ENCODE measurements around the gene POFUT2. TPM values are rescaled to one million over a fixed set of nuclear protein-coding genes. Genes with fewer than 3 reads are reported as not detected.

The POFUT2 gene
- total RNA-seq, 1 donor from 2014 or later = 22.5 TPM

DNA sequence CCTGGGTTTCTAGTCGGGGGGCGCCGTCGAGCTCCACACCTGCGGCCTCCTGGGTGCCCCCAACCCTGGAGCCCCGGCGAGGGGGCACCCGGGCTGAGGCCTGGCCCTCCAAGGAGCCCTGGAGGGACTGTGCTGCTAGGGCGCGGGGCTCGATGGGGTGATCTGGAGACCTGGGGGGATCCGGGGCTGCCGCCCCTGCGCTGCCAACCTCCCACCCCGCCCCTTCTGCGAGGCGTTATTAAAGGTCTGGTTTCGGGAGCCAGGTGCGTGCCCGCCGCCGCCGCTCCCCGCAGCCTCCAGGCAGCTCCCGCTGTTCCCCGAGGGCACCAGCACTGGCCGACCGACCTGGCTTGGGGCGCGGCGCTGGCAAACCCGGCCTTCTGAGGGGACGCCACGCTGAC lies 746 bp upstream of the POFUT2 start:
- Histone ChIP-seq H3K4me3 (ENCODE audit: low read depth, low read length) (peak overlapping the region; percentile 87), H3K27me3 (ENCODE audit: control insufficient read depth, insufficient read depth, low read length) (no peaks in the 10 kb centered on the region), H3K36me3 (ENCODE audit: control insufficient read depth, insufficient read depth, low read length) (no peaks in the 10 kb centered on the region)
- DNase-seq (ENCODE audit: low read depth) = no peak
- TF ChIP-seq, protein P1, sequence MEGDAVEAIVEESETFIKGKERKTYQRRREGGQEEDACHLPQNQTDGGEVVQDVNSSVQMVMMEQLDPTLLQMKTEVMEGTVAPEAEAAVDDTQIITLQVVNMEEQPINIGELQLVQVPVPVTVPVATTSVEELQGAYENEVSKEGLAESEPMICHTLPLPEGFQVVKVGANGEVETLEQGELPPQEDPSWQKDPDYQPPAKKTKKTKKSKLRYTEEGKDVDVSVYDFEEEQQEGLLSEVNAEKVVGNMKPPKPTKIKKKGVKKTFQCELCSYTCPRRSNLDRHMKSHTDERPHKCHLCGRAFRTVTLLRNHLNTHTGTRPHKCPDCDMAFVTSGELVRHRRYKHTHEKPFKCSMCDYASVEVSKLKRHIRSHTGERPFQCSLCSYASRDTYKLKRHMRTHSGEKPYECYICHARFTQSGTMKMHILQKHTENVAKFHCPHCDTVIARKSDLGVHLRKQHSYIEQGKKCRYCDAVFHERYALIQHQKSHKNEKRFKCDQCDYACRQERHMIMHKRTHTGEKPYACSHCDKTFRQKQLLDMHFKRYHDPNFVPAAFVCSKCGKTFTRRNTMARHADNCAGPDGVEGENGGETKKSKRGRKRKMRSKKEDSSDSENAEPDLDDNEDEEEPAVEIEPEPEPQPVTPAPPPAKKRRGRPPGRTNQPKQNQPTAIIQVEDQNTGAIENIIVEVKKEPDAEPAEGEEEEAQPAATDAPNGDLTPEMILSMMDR (IDR thresholded peaks at IDR 0.05; ENCODE audit: insufficient read depth, low read length, poor library complexity, severe bottlenecking) = no peak

DNA sequence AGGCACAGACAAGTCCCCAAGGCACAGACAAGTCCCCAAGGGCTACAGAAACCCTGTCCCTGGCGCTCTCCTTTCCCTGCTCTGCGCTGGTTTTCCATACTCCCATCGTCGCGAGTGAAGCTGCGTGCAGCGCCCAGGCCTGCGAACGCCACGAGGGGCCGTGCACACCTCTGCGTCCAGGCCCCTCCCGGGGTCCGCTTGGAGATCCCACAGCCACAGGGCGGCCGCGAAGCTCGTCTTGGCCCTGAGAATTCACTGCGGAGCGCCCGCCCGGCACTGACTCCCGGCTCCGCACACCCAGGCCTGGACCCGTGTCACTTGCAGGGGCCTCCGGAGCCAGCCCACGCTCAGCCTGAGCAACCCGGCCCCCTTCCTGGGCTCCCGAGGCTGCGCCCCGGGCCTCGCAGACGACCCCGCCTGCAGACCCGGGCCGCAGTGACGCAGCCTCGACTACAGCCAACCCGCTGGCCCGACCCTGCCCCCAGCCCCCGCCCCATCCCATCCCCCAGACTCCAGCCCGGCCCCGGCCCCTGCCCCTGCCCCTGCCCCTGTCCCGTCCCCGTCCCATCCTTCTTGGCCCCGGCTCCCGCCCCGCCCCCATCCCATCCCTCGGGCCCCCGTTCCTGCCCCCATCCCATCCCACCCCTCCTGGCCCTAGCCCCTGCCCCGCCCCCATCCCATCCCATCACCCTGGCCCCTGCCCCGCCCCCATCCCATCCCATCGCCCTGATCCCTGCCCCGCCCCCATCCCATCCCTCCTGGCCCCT lies 841 bp downstream of the POFUT2 start:
- H3K4me3 ChIP-seq (ENCODE audit: low read depth, low read length) = peak overlapping the region; percentile 87
- TF ChIP-seq, protein P1 (IDR thresholded peaks at IDR 0.05; ENCODE audit: insufficient read depth, low read length, poor library complexity, severe bottlenecking) = no peak
- no peaks in the 10 kb centered on the region for H3K36me3 ChIP-seq (ENCODE audit: control insufficient read depth, insufficient read depth, low read length)
- no peak for DNase-seq (ENCODE audit: low read depth)
- no peaks in the 10 kb centered on the region for H3K27me3 ChIP-seq (ENCODE audit: control insufficient read depth, insufficient read depth, low read length)

DNA sequence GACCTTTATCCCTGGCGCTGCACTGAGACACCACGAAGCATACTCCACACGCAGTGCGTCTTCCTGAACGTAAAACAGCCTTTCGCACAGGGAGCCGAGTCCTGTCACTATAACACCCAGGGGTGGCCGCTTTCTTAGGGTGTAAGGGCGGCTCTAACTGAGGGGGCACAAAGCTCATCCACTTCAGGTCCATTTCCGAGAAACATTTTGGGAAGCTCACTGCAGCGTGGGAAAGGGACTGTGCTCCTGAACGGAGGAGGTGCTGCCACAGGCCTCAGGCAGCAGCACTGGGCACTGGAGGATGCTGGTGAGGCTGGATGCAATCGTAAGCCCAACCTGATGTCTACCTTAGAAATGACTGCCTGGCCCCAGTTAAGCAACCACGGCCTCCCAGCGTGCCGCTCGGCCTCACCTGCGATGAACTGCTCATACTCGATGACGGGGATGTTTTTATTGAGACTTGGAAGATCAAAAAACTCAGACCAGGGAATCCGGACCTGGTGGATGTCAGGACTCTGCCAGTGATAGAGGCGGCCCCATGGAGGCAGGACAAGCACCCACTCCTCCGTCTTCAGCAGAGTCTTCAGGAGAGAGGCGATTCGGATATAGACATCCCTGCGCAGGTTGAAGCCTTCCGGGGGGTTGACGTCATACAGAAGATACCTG lies 2.3 kb downstream of the POFUT2 start:
- TF ChIP-seq, protein P1 (IDR thresholded peaks at IDR 0.05; ENCODE audit: insufficient read depth, low read length, poor library complexity, severe bottlenecking) = no peak
- Histone ChIP-seq H3K4me3 (ENCODE audit: low read depth, low read length) (no peak overlapping the region), H3K27me3 (ENCODE audit: control insufficient read depth, insufficient read depth, low read length) (no peaks in the 10 kb centered on the region), H3K36me3 (ENCODE audit: control insufficient read depth, insufficient read depth, low read length) (peaks cover 2% of the 10 kb centered on the region)
- DNase-seq (ENCODE audit: low read depth) = no peak

DNA sequence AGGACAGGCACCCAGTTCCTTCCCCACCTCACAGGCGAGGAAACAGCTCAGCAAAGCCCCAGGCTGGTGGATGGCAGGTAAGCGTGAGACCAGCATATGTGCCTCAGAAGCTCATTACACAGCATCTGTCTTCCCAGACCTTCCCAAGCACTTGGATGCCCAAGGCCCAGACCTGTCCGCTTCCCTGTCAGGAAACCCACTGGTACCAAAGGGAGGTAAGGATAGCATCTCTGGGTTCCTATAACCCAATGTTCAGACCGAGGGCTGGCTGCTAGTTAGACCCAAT lies 3.3 kb downstream of the POFUT2 start:
- peaks cover 2% of the 10 kb centered on the region for H3K36me3 ChIP-seq (ENCODE audit: control insufficient read depth, insufficient read depth, low read length)
- no peak for DNase-seq (ENCODE audit: low read depth)
- H3K4me3 ChIP-seq (ENCODE audit: low read depth, low read length) = no peak overlapping the region
- H3K27me3 ChIP-seq (ENCODE audit: control insufficient read depth, insufficient read depth, low read length) = no peaks in the 10 kb centered on the region
- TF ChIP-seq, protein P1 (IDR thresholded peaks at IDR 0.05; ENCODE audit: insufficient read depth, low read length, poor library complexity, severe bottlenecking) = no peak

DNA sequence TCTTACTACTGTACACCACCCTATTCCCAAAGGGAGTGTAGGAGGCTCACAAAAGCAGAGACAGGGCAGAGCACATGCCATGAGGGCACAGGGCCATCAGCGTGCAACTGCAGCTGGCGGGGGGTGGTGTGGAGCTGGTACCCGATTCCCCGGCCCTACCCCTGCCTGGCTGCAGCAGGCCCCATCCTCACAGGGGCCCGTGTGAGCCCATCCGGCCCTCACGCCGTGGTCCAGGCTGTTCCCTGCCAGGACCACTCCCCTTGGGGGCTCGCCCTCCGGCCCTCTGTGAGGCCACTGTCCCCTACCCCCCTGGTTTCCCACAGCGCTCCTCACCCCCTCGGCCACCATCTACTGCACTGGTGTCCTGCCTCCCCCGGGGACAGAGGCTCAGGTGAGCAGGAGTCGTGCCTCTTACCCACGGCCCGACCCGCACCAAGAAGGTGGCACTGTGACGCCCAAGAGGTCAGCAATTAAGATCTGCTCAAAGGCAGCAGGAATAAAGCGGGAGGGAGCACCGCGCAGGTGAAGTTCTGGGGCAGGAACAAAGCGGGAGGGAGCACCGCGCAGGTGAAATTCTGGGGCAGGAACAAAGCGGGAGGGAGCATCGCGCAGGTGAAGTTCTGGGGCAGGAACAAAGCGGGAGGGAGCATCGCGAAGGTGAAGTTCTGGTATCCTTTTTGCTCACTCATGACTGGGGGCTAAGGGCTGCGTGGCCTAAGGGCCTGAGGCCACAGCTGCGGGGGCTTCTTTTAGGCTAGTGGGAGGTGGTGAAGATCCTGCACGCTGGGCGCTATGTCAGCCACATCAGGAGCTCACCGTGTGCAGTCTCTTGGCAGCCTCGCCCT lies 3.9 kb downstream of the POFUT2 start:
- H3K4me3 ChIP-seq (ENCODE audit: low read depth, low read length) = no peak overlapping the region
- peaks cover 2% of the 10 kb centered on the region for H3K36me3 ChIP-seq (ENCODE audit: control insufficient read depth, insufficient read depth, low read length)
- H3K27me3 ChIP-seq (ENCODE audit: control insufficient read depth, insufficient read depth, low read length) = no peaks in the 10 kb centered on the region
- DNase-seq (ENCODE audit: low read depth) = no peak
- TF ChIP-seq, protein P1 (IDR thresholded peaks at IDR 0.05; ENCODE audit: insufficient read depth, low read length, poor library complexity, severe bottlenecking) = no peak

All from kidney epithelial cell (primary cell).